Lung (tissue), 12 donors: ENCODE measurements around the gene NFATC1. TPM values are rescaled to one million over a fixed set of nuclear protein-coding genes. Genes with fewer than 3 reads are reported as not detected.
"Not testable (repeated sequence)": the region's sequence is repeated elsewhere in the genome, so short reads cannot be mapped to it uniquely, and the experiment has no call there.

Source experiments
- ATAC-seq: fragments of 200-7000 bp; cut with Tn5 transposase; one replicate; pipeline ENCODE4 v1.9.1; 2020; ENCODE audit warnings: moderate number of reproducible peaks; ENCODE audit not compliant: insufficient read depth, low FRiP score
- DNase-seq, 3 donors: peaks; one replicate each; pipeline ENCODE4 v3.0.0-alpha.2; 2013 to 2017
- H3K27ac ChIP-seq, 2 donors: one replicate each; pipeline ENCODE4 v1.5.1; 2013; ENCODE audit warnings: mild to moderate bottlenecking in 2 of 2, moderate library complexity in 2 of 2, control low read depth in 1 of 2, inconsistent platforms in 1 of 2, low read depth in 1 of 2, low read length in 1 of 2
- H3K27me3 ChIP-seq, 3 donors: one replicate each; pipeline ENCODE4 v1.5.1; 2013; ENCODE audit warnings: low read length in 2 of 3; ENCODE audit not compliant: control insufficient read depth in 3 of 3, insufficient read depth in 3 of 3
- H3K36me3 ChIP-seq, 4 donors: one replicate each; pipeline ENCODE4 v1.5.1; 2013; ENCODE audit warnings: low read length in 4 of 4, mild to moderate bottlenecking in 1 of 4, moderate library complexity in 1 of 4; ENCODE audit not compliant: control insufficient read depth in 4 of 4, insufficient read depth in 4 of 4
- H3K4me1 ChIP-seq, 5 donors: one replicate each; pipeline ENCODE4 v1.5.1; 2013; ENCODE audit warnings: low read length in 5 of 5, mild to moderate bottlenecking in 2 of 5, moderate library complexity in 1 of 5; ENCODE audit not compliant: control insufficient read depth in 5 of 5, insufficient read depth in 5 of 5
- H3K4me3 ChIP-seq: one replicate; pipeline ENCODE4 v1.5.1; 2013; ENCODE audit warnings: mild to moderate bottlenecking, control low read depth, moderate library complexity
- H3K9ac ChIP-seq, 2 donors: one replicate each; pipeline ENCODE4 v1.5.1; 2013; ENCODE audit warnings: low read length in 2 of 2, control low read depth in 1 of 2; ENCODE audit not compliant: insufficient read depth in 1 of 2
- H3K9me3 ChIP-seq, 4 donors: one replicate each; pipeline ENCODE4 v1.5.1; 2013; ENCODE audit warnings: low read length in 3 of 4, mild to moderate bottlenecking in 1 of 4, moderate library complexity in 1 of 4; ENCODE audit not compliant: control insufficient read depth in 4 of 4, insufficient read depth in 3 of 4
- WGBS, 2 donors: extraction: QIAGEN DNeasy Blood & Tissue Kit; methylation state at CpG; one replicate each; pipeline ENCODE4 v1.1.7; 2013; 5-methylcytosine and 5-hydroxymethylcytosine counted together
- polyA plus RNA-seq, 2 donors: library from polyadenylated mRNA; stranded (reverse); fragments of 200-250 nt; gene quantifications; one replicate each; pipeline ENCODE4 v1.2.1, GENCODE V29; 2013
- total RNA-seq, 2 donors: library from RNA; depleted of rRNA in 1 of 2; stranded (reverse); fragments of >200 nt in 1 of 2; gene quantifications; one replicate each; pipeline ENCODE4 v1.2.1, GENCODE V29; 2014 to 2021
- TF ChIP-seq, protein P1 (sequence below): IDR thresholded peaks from 2 replicates; pipeline ENCODE4 v1.5.1; 2012; ENCODE audit warnings: mild to moderate bottlenecking; ENCODE audit errors: control extremely low read depth, extremely low read depth
- donor health status: control.
- donor health status: control.
- donor health status: Bipolar disorder and iron deficiency.
- donor health status: healthy.
- donor health status: DM: yes; HTN: yes; CAD: no.

The NFATC1 gene
- total and polyA plus RNA-seq, 4 donors = 8.6 to 25.5 (median 12.9) TPM

DNA sequence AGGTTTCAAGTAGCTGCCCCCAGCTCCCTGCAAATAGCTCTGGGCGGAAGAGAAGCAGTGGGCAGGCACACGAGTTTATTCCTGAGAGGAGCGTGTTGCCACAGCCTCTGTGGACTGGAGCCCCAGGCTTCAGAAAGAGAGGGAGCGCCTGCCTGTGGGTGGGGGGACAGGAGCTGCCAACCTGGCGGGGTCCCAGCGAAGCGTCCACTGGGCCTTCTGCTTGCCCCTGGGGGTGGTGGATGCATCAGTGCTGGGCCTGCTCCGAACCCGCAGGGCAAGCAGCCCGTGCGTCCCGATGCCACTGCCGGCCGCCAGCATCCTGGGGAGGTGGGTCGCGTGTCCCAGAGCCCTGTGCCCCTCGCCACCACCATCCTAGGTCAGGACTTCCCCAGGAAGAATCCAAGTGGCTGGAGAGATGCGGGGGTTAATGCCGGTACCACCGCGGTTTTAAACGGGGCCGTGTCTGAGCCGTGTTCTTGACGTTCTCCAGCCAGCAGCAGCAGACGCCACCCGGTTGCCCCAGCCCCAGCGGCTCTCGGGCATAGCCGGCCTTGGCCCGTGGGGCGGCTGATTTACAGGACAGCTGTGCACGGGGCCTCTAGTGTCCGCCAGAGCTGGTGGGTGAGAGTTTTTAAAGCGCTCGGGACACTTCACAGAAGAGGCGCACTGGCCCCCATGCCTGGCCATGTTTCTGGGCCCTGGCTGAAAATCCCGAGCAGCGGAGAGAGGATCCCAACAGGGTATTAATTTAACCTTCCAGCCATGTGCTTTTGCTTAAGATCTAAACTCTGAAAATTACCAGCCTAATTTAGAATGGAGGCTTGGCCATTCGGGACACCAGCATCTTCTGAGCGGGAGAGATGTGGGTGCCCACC lies 84.7 kb downstream of the NFATC1 start:
- 94 to 95% methylated on average over 41 of the region's 41 CpGs for WGBS, 2 donors
- Histone ChIP-seq H3K27me3 (no peaks in the 10 kb centered on the region), H3K9me3 (no peaks in the 10 kb centered on the region), H3K27ac (no peak overlapping the region), H3K36me3 (peaks cover 0 to 17% (median 0%) of the 10 kb centered on the region in 4 donors), H3K4me1 (peaks cover 0 to 12% (median 0%) of the 10 kb centered on the region in 5 donors), H3K4me3 (no peak overlapping the region), H3K9ac (no peak overlapping the region)
- peak in 2 of 3 donors; percentile 15 to 25 for DNase-seq
- ATAC-seq = no peak
- TF ChIP-seq, protein P1, sequence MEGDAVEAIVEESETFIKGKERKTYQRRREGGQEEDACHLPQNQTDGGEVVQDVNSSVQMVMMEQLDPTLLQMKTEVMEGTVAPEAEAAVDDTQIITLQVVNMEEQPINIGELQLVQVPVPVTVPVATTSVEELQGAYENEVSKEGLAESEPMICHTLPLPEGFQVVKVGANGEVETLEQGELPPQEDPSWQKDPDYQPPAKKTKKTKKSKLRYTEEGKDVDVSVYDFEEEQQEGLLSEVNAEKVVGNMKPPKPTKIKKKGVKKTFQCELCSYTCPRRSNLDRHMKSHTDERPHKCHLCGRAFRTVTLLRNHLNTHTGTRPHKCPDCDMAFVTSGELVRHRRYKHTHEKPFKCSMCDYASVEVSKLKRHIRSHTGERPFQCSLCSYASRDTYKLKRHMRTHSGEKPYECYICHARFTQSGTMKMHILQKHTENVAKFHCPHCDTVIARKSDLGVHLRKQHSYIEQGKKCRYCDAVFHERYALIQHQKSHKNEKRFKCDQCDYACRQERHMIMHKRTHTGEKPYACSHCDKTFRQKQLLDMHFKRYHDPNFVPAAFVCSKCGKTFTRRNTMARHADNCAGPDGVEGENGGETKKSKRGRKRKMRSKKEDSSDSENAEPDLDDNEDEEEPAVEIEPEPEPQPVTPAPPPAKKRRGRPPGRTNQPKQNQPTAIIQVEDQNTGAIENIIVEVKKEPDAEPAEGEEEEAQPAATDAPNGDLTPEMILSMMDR = no peak

GRCh38 chr18:79481046-79481790 lies 85.5 kb downstream of the NFATC1 start:
- DNase-seq = peak in 1 of 3 donors; percentile 15
- Histone ChIP-seq H3K27ac (no peak overlapping the region), H3K36me3 (peaks cover 0 to 17% (median 0%) of the 10 kb centered on the region in 4 donors), H3K27me3 (no peaks in the 10 kb centered on the region), H3K4me3 (no peak overlapping the region), H3K4me1 (peaks cover 0 to 18% (median 0%) of the 10 kb centered on the region in 5 donors), H3K9me3 (no peaks in the 10 kb centered on the region), H3K9ac (no peak overlapping the region)
- ATAC-seq = no peak
- 89 to 94% methylated on average over 26 of the region's 26 CpGs for WGBS, 2 donors
- TF ChIP-seq, protein P1 = no peak

GRCh38 chr18:79483393-79483792 lies 87.7 kb downstream of the NFATC1 start:
- H3K27ac ChIP-seq, H3K27me3 ChIP-seq, H3K4me3 ChIP-seq, H3K9me3 ChIP-seq, DNase-seq, ATAC-seq, H3K9ac ChIP-seq: not testable (repeated sequence)
- 90 to 97% methylated on average over 25 of the region's 25 CpGs for WGBS, 2 donors
- peaks cover 0 to 33% (median 2%) of the 10 kb centered on the region in 4 donors for H3K36me3 ChIP-seq
- peaks cover 0 to 25% (median 0%) of the 10 kb centered on the region in 5 donors for H3K4me1 ChIP-seq

DNA sequence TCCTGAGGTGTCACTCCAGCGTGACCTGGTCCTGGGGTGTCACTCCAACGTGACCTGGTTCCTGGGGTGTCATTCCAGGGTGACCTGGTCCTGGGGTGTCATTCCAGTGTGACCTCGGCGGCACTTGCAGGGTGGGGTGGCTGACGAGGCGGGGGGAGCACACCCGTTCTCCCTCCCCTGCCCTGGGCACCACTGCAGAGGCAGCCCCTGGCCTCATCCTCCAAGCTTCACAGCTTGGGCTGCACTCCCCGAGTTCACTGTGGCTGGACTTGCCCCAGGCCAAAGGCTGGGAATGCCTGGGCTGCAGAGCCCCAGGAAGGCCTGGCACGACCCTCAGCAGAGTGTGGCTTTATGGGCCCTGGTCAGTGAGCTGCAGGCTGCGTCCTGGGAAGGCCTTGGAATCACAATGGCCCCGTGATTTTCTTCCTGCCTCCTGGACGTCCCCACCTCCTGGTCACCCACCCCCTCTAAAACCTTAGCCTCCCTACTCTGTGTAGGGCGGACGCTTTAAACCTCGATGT lies 88.3 kb downstream of the NFATC1 start:
- Histone ChIP-seq H3K9me3 (no peaks in the 10 kb centered on the region), H3K27me3 (no peaks in the 10 kb centered on the region), H3K36me3 (peaks cover 0 to 32% (median 2%) of the 10 kb centered on the region in 4 donors), H3K9ac (no peak overlapping the region), H3K27ac (no peak overlapping the region), H3K4me3 (no peak overlapping the region), H3K4me1 (peaks cover 0 to 25% (median 0%) of the 10 kb centered on the region in 5 donors)
- no peak for ATAC-seq
- peak in 1 of 3 donors; percentile 8 for DNase-seq
- WGBS, 2 donors = 90 to 93% methylated on average over 14 to 15 of the region's 15 CpGs
- TF ChIP-seq, protein P1 = no peak
